ENCODE data around the gene TPM2.

Gene TPM2

GRCh38 chr9:35691757-35692301 is 2.1 kb upstream of the TPM2 start:
- DNase-seq: no peak

- no peak for DNase-seq
Observed at GRCh38 chr9:35691334-35691650, 1.6 kb upstream of the TPM2 start.

GRCh38 chr9:35690614-35691333 is 1.0 kb upstream of the TPM2 start:
- no peak for DNase-seq

- DNase-seq: no peak
Observed at GRCh38 chr9:35690294-35690613, 529 bp upstream of the TPM2 start.

GRCh38 chr9:35688558-35689541 is 875 bp downstream of the TPM2 start:
- DNase-seq: no peak

GRCh38 chr9:35687972-35688557 is 1.7 kb downstream of the TPM2 start:
- DNase-seq: no peak

GRCh38 chr9:35687306-35687705 is 2.4 kb downstream of the TPM2 start:
- no peak for DNase-seq

GRCh38 chr9:35686222-35687203 is 3.2 kb downstream of the TPM2 start:
- no peak for DNase-seq

GRCh38 chr9:35685506-35685905 is 4.2 kb downstream of the TPM2 start:
- DNase-seq: no peak

- no peak for DNase-seq
Observed at GRCh38 chr9:35684921-35685320, 4.8 kb downstream of the TPM2 start.

GRCh38 chr9:35683323-35683722 is 6.4 kb downstream of the TPM2 start:
- no peak for DNase-seq

- no peak for DNase-seq
Observed at GRCh38 chr9:35682520-35683315, 7.0 kb downstream of the TPM2 start.

GRCh38 chr9:35682051-35682450 is 7.7 kb downstream of the TPM2 start:
- DNase-seq: no peak

GRCh38 chr9:35681341-35682002 is 8.3 kb downstream of the TPM2 start:
- no peak for DNase-seq

- DNase-seq: no peak
Observed at GRCh38 chr9:35680331-35681105, 9.2 kb downstream of the TPM2 start.

- no peak for DNase-seq
Observed at GRCh38 chr9:35679766-35680330, 9.9 kb downstream of the TPM2 start.

GRCh38 chr9:35679091-35679490 is 10.6 kb downstream of the TPM2 start:
- DNase-seq: no peak

GRCh38 chr9:35675732-35676392 is 13.9 kb downstream of the TPM2 start:
- DNase-seq: no peak

GRCh38 chr9:35675204-35675603 is 14.5 kb downstream of the TPM2 start:
- no peak for DNase-seq

Data from NCI-H524 treated with DMSO at 0.1 percent for 48 hours (cell line).